NT2/D1 (cell line): Measurements from ENCODE around the gene KCTD18.
A peak's percentile ranks its signal among the peaks of the same experiment; 100 is the strongest.

Experiments
- DNase-seq: peaks from one replicate; pipeline ENCODE4 v3.0.0-alpha.2; 2011; ENCODE audit warnings: low read depth, low spot score
- H3K27me3 ChIP-seq: 2 replicates; pipeline ENCODE4 v1.6.0; 2011; ENCODE audit warnings: mild to moderate bottlenecking; ENCODE audit not compliant: insufficient read length, insufficient read depth
- H3K36me3 ChIP-seq: 2 replicates; pipeline ENCODE4 v1.6.1; 2011; ENCODE audit warnings: mild to moderate bottlenecking, low read length, mixed read lengths; ENCODE audit not compliant: insufficient read depth, insufficient read length
- H3K4me1 ChIP-seq: 2 replicates; pipeline ENCODE4 v1.5.1; 2011; ENCODE audit not compliant: insufficient read depth, insufficient read length
- H3K4me3 ChIP-seq: 2 replicates; pipeline ENCODE4 v1.5.1; 2011; ENCODE audit warnings: low read depth; ENCODE audit not compliant: insufficient read length
- H3K9ac ChIP-seq: 2 replicates; pipeline ENCODE4 v1.6.0; 2011; ENCODE audit warnings: low read depth; ENCODE audit not compliant: insufficient read length
- H3K9me3 ChIP-seq: 2 replicates; pipeline ENCODE4 v1.5.1; 2011; ENCODE audit warnings: mild to moderate bottlenecking, low read length; ENCODE audit not compliant: insufficient read depth
- SUZ12 ChIP-seq: IDR thresholded peaks from 2 replicates; pipeline ENCODE4 v1.6.1; 2011; ENCODE audit not compliant: insufficient read length, insufficient read depth; ENCODE audit errors: extremely low read depth
- YY1 ChIP-seq: IDR thresholded peaks from 2 replicates; pipeline ENCODE4 v1.6.1; 2011; ENCODE audit not compliant: insufficient read length, insufficient read depth
- ZNF274 ChIP-seq: IDR thresholded peaks from 2 replicates; pipeline ENCODE4 v1.6.1; 2011; ENCODE audit warnings: mild to moderate bottlenecking, low read depth, low read length

The KCTD18 gene

DNA sequence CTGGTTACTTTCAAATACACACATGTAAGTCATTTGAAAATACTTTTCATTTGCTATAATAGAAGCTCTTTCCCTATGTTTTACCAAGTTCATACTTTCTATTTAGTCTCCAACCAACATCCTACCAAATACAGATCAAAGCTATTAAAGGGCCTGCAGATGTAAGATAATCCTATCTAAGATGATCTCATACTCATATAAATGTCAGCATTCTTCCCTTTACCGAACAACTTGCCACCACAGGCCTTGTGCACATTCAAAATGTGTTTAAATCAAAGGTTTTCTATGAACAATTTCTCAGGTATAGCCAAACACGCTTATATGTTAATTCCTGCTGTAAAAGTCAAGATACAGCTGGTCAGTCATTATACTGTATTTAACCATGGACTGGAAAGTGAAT, 23.3 kb downstream of the KCTD18 start:
- TF ChIP-seq YY1 (no peak), ZNF274 (no peak), SUZ12 (no peak)
- H3K4me1 ChIP-seq: no peaks in the 10 kb centered on the region
- H3K27me3 ChIP-seq: no peaks in the 10 kb centered on the region
- no peak for DNase-seq
- H3K36me3 ChIP-seq: peaks cover 13% of the 10 kb centered on the region
- H3K9me3 ChIP-seq: peaks cover 5% of the 10 kb centered on the region; the same call in 1 of the 2 replicates
- no peak overlapping the region for H3K4me3 ChIP-seq
- no peak overlapping the region for H3K9ac ChIP-seq

DNA sequence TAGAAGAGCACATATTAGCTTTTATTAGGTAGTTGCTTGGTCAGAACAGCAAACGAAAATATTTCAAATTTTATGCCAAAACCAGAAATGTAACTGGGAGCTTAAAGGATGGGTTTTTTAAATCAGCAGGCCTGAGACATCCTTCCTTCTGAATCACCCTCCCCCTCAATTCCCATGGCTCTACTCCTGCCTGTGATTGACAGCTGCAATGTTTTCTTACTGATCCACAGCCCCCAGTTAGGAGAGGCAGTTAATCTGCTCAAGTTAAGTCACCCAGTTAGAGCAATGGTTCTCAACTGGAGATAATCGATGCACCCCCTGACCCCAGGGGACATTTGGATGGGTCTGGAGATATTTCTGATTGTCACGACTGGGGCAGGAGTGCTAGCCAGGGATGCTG, 24.9 kb downstream of the KCTD18 start:
- no peak for TF ChIP-seq YY1
- no peak for TF ChIP-seq SUZ12
- no peak for TF ChIP-seq ZNF274
- Histone ChIP-seq H3K4me1 (no peaks in the 10 kb centered on the region), H3K36me3 (peaks cover 3% of the 10 kb centered on the region), H3K27me3 (no peaks in the 10 kb centered on the region), H3K9me3 (no peaks in the 10 kb centered on the region), H3K9ac (no peak overlapping the region), H3K4me3 (no peak overlapping the region)
- no peak for DNase-seq

DNA sequence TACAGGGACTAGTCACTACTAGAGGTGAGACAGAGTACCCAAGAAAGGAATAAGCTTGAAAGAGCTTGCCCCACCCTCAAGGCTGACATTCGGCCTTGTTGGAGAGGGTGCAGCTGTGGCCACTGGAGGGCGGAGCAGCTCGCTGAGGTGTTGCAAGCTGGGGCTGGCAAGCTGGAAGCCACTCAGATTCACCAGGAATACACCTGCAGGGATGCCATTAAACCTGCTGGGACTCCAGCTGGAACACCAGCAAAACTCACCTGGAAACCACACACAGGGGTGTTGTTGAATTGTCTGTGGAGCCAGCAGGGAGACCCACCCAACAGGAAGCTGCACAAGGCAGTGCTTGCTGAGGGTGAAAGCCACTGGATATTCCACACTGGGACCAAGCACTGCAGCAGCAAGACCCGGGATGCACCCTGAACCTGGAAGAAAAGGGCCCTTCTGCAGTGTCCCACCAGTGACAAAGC, 26.1 kb downstream of the KCTD18 start:
- H3K4me3 ChIP-seq: no peak overlapping the region
- H3K9ac ChIP-seq: no peak overlapping the region
- no peaks in the 10 kb centered on the region for H3K27me3 ChIP-seq
- DNase-seq: peak; percentile 62
- H3K4me1 ChIP-seq: no peaks in the 10 kb centered on the region
- H3K36me3 ChIP-seq: no peaks in the 10 kb centered on the region
- H3K9me3 ChIP-seq: no peaks in the 10 kb centered on the region
- TF ChIP-seq SUZ12 (no peak), ZNF274 (no peak)

- H3K36me3 ChIP-seq: peaks cover 10% of the 10 kb centered on the region
- no peak overlapping the region for H3K9ac ChIP-seq
- no peak for TF ChIP-seq ZNF274
- no peak for TF ChIP-seq YY1
- no peak for TF ChIP-seq SUZ12
- H3K4me1 ChIP-seq: no peaks in the 10 kb centered on the region
- no peak for DNase-seq
- no peaks in the 10 kb centered on the region for H3K27me3 ChIP-seq
- no peak overlapping the region for H3K4me3 ChIP-seq
- H3K9me3 ChIP-seq: no peaks in the 10 kb centered on the region
These were observed 27.7 kb downstream of the KCTD18 start for GRCh38 chr2:200482194-200482593.

GRCh38 chr2:200479692-200480265, 30.1 kb downstream of the KCTD18 start:
- Histone ChIP-seq H3K4me3 (no peak overlapping the region), H3K36me3 (peaks cover 24% of the 10 kb centered on the region), H3K9me3 (no peaks in the 10 kb centered on the region), H3K9ac (no peak overlapping the region), H3K27me3 (no peaks in the 10 kb centered on the region), H3K4me1 (no peaks in the 10 kb centered on the region)
- TF ChIP-seq YY1 (no peak), SUZ12 (no peak), ZNF274 (no peak)
- DNase-seq: no peak

GRCh38 chr2:200477667-200478131, 32.2 kb downstream of the KCTD18 start:
- H3K9ac ChIP-seq: no peak overlapping the region
- no peak overlapping the region for H3K4me3 ChIP-seq
- DNase-seq: no peak
- H3K36me3 ChIP-seq: peaks cover 36% of the 10 kb centered on the region
- no peaks in the 10 kb centered on the region for H3K9me3 ChIP-seq
- no peaks in the 10 kb centered on the region for H3K4me1 ChIP-seq
- TF ChIP-seq ZNF274 (no peak), YY1 (no peak), SUZ12 (no peak)
- no peaks in the 10 kb centered on the region for H3K27me3 ChIP-seq

DNA sequence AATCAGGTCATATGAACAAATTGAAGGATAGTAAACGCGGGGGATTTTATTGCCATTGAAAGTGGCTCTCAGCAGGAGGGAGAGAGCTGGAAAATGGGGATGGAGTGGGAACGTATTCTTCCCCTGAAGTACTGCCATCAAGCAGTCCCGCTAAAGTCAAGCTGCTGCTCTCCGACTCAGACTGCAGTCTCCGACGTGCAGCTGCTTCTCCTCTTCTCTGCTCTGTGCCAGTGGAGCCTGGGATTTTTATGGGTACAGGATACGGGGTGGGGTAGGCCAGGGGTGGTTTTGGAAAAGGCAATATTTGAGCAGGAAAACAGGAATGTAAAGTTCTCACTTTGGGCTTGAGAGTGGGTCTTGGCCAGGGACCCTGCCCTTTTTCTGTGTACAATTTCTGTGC, 33.0 kb downstream of the KCTD18 start:
- Histone ChIP-seq H3K4me3 (no peak overlapping the region), H3K9ac (no peak overlapping the region), H3K36me3 (peaks cover 43% of the 10 kb centered on the region), H3K27me3 (no peaks in the 10 kb centered on the region), H3K9me3 (no peaks in the 10 kb centered on the region), H3K4me1 (no peaks in the 10 kb centered on the region)
- no peak for DNase-seq
- TF ChIP-seq SUZ12: no peak
- no peak for TF ChIP-seq YY1
- no peak for TF ChIP-seq ZNF274
